Prostate gland (tissue), 2 donors: ENCODE data around the gene CROCC2.

Experiments used
- CTCF ChIP-seq, 4 experiments: fragments of 200-600 bp in 2 of 4; fragments of 450-650 bp in 2 of 4; sonication (generic) in 2 of 4; IDR thresholded peaks; 1 replicate in 3 of 4; 2 replicates in 1 of 4; pipeline ENCODE4 v1.5.1; 2016 to 2019; ENCODE audit warnings: antibody characterized with exemption in 4 of 4, mild to moderate bottlenecking in 2 of 4, moderate library complexity in 2 of 4
- POLR2AphosphoS5 ChIP-seq: sonication (generic); formaldehyde crosslinking; IDR thresholded peaks from one replicate; pipeline ENCODE4 v1.6.1; 2017; ENCODE audit warnings: antibody characterized with exemption

- TF ChIP-seq CTCF (IDR thresholded peaks at IDR 0.05) (no peak), POLR2AphosphoS5 (no peak)
Measured at GRCh38 chr2:240966457-240966905, 60.3 kb downstream of the CROCC2 start.
